Globus pallidus (tissue), 1 donor: ENCODE results near the gene ELP2.

Experiments
- DNase-seq: peaks from one replicate; pipeline ENCODE4 v3.0.0-alpha.2; 2015; ENCODE audit warnings: low spot score

Gene ELP2

GRCh38 chr18:36126668-36127067 is 3.0 kb upstream of the ELP2 start:
- no peak for DNase-seq

- no peak for DNase-seq
Measured at GRCh38 chr18:36127836-36128529, 1.7 kb upstream of the ELP2 start.

GRCh38 chr18:36128530-36128870 is 1.2 kb upstream of the ELP2 start:
- peak; percentile 24 for DNase-seq

GRCh38 chr18:36128907-36129299 is 796 bp upstream of the ELP2 start:
- no peak for DNase-seq

GRCh38 chr18:36130039-36130831 is 536 bp downstream of the ELP2 start:
- DNase-seq: no peak

GRCh38 chr18:36130883-36131653 is 1.4 kb downstream of the ELP2 start:
- no peak for DNase-seq

- no peak for DNase-seq
Measured at GRCh38 chr18:36131692-36132483, 2.2 kb downstream of the ELP2 start.

- no peak for DNase-seq
Measured at GRCh38 chr18:36132756-36133155, 3.1 kb downstream of the ELP2 start.

- no peak for DNase-seq
Measured at GRCh38 chr18:36135264-36135663, 5.6 kb downstream of the ELP2 start.

- DNase-seq: no peak
Measured at GRCh38 chr18:36139245-36139644, 9.5 kb downstream of the ELP2 start.

- DNase-seq: no peak
Measured at GRCh38 chr18:36141576-36141975, 11.9 kb downstream of the ELP2 start.

GRCh38 chr18:36142751-36143150 is 13.1 kb downstream of the ELP2 start:
- DNase-seq: no peak

GRCh38 chr18:36143391-36143790 is 13.7 kb downstream of the ELP2 start:
- DNase-seq: no peak

- DNase-seq: no peak
Measured at GRCh38 chr18:36149514-36150289, 20.0 kb downstream of the ELP2 start.

- DNase-seq: no peak
Measured at GRCh38 chr18:36152781-36153180, 23.1 kb downstream of the ELP2 start.

GRCh38 chr18:36153203-36153602 is 23.5 kb downstream of the ELP2 start:
- DNase-seq: no peak

- DNase-seq: no peak
Measured at GRCh38 chr18:36153771-36154170, 24.1 kb downstream of the ELP2 start.

- DNase-seq: no peak
Measured at GRCh38 chr18:36155851-36156757, 26.4 kb downstream of the ELP2 start.

- no peak for DNase-seq
Measured at GRCh38 chr18:36157441-36157840, 27.7 kb downstream of the ELP2 start.

GRCh38 chr18:36158266-36158867 is 28.7 kb downstream of the ELP2 start:
- no peak for DNase-seq
